GM10266 (cell line): ENCODE data around the gene TUBB.

Source experiments
- DNase-seq: peaks from one replicate; pipeline ENCODE4 v3.0.0; 2012; ENCODE audit errors: extremely low spot score
- TF ChIP-seq, protein P1 (sequence below): IDR thresholded peaks from 2 replicates; pipeline ENCODE4 v1.5.1; 2012; ENCODE audit warnings: mild to moderate bottlenecking, low read depth; ENCODE audit not compliant: control insufficient read depth, insufficient read depth; ENCODE audit errors: missing control alignments

The TUBB gene

DNA sequence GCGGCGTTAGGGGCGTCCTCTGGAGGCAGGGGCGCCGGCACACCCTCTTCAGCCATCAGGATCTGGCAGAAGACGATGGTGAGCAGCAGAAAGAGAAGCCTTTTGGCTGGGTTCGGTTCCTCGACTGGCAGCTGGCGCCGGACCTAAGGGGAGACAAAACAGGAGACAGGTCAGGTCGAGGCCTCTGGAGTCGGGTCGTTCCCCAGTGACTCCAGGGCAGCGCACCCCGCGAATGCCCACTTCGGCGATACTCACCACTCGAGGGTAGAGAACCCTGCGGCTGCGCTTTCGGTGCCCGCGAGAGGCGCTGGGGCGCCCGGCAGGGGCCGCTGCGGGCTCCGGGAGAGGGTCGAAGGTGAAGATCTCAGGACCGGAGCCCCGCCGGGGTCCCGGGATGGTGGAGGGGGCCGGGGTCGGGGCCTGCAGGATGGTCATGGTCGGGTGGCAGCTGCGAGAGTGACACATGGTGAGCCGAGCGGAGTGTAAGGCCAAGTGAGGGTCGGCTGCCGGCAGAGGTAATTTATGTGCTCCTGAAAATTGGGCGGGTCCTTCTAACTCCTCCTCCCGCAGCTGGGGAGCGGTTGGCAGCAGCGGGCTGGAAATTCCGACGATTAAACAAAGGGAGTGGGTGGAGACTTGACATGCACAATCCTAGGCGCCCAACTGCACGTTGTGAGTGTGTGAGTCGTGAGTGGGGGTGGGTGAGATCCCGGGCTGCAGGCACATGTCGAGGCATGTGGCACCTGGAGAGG, 24.1 kb downstream of the TUBB start, which contains the start of gene IER3:
Gene IER3 (minus strand): TSS at position 494 of the 752 bp plus-strand sequence. CDS start 29 bp downstream, at position 465.
- DNase-seq, result peak; percentile 81
- TF ChIP-seq, protein P1, sequence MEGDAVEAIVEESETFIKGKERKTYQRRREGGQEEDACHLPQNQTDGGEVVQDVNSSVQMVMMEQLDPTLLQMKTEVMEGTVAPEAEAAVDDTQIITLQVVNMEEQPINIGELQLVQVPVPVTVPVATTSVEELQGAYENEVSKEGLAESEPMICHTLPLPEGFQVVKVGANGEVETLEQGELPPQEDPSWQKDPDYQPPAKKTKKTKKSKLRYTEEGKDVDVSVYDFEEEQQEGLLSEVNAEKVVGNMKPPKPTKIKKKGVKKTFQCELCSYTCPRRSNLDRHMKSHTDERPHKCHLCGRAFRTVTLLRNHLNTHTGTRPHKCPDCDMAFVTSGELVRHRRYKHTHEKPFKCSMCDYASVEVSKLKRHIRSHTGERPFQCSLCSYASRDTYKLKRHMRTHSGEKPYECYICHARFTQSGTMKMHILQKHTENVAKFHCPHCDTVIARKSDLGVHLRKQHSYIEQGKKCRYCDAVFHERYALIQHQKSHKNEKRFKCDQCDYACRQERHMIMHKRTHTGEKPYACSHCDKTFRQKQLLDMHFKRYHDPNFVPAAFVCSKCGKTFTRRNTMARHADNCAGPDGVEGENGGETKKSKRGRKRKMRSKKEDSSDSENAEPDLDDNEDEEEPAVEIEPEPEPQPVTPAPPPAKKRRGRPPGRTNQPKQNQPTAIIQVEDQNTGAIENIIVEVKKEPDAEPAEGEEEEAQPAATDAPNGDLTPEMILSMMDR, result peak; percentile 72

DNA sequence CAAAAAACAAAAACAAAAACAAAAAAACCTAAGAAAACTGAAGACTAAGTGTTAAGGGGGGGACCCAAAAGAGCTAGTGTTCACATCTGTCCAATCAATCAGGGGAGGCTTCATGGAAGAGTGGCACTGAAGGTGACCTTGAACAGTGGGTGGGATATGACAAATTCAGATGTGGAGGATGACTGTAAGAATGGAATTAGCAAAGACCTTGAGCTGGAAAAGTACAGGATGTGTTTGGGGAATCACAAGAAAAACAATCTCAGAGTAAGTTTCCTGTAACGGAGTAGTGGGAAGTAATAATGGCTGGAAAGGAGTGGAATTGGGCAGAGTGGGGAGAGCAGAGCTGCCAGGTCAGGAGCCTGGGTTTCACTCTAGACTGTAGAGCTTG, 27.1 kb downstream of the TUBB start:
- TF ChIP-seq, protein P1, result no peak
- no peak for DNase-seq

DNA sequence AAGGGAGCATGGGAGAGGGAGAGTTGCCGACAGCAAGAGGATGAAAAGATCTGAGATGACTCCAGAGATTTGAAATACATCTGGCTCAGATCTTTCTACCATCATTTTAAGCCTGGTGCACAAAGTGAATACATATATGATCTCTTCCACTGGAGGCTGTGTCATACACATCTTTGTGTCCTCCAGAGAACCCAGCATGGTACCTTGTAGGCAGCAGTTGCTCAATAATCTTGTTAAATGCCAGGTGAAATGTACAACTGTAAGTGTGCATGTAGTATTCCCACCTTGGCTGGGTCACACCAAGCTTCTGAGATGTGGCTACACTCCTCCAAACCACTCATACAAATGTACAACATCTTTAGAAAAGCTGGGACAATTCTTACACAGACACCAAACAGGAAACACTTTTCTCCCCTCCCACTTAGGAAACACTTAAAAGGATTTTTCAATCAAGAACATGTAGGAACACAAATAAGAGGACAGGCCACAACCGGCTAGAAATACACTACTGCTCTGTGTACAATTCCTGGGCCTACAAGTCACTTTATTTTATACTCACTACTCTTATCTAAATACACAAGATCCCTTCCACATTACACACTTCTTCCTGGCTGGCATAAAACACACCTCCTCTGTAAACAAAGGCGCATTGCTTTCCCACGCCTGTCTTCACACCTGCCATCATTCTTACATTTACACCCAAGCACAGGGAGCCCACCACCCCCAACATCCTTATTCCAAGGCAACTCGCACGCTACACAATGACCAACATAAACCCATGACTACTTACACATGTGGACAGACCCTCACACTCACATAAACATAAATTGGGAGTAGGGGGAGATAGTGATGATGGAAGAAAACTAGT, 28.0 kb downstream of the TUBB start:
- TF ChIP-seq, protein P1, result no peak
- no peak for DNase-seq

DNA sequence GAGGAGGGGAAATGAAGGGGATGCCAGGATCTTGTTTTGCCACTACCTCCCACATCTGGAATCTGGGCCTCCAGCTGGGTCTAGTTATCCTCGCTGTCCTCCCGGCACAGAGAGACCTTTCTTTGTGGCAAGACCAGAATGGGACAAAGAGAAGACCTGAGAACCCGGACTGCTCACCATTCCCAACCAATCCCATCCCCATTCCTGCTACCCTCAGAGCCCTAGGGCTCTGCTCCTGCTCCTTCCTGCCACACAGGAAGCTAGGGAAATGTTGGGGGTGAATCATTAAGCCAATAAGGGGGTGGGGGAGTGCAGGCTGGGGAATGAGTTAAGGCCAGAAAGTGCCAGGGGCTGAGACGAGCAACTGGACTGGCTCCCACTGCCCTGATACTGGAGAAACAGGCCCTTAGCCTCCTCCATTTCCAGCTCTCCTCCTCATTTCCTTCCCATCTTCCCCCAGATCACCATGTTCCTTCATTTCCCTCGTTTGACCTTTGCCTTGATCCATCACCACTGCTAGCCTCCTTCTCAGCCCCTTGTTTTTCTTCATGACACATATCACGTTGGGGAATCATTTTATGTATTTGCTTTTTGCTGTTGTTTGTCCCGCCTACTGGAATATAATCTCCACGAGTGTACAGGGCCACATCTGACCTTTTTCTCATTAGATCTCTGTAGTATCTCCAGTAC, 28.8 kb downstream of the TUBB start:
- TF ChIP-seq, protein P1, result no peak
- no peak for DNase-seq

DNA sequence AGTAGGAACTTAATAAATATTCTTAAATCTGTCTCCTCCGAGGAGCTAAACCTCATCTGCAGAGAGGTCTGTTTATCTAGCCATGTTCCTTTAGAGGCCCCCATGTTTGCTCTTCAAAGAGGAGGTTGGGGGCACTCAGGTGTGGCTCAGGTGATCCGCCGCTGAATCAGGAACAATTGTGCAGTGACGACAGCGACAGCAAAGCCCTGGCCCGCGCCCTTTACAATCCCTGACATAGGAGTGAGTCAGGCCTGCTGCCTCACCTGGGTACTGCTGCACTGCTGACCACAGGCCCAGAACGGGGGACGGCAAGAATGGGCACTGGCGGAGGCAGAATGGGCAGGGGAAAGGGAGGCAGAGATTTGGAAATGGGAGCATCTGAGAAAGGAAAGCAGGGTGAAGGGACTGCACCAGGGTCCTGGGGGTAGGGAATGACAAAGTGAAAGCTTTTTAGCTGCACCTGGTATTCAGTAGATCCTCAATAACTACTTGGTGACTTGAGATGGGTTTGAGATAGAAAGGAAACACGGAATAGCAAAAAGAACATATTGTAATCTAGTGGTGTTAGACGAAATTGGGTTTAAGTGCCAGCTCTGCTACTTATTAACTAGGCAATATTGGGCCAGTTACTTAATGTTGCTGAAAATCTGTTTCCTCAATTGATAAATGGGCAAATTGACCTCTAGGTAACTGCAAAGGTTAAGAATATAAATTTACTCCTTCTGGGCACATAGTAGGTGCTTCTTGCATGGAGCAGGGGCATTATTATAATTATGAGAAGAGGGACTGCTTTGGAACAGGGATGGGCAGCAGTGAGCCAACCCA, 29.6 kb downstream of the TUBB start:
- TF ChIP-seq, protein P1, result no peak
- DNase-seq, result no peak

DNA sequence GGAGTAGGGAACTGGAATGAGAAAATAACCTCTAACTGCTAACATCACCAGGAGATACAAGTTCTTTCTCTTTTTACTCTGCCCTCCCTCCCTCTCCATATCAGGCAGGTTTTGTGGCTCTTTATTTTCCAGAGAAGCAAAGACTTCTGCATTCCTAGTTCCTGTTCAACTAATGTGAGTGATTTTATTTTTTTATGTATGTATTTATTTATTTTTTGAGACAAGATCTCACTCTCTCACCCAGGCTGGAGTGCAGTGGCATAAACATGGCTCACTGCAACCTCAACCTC, 30.2 kb downstream of the TUBB start:
- TF ChIP-seq, protein P1, result no peak

More for the DNA sequence above, 30.2 kb downstream of the TUBB start:
- DNase-seq, result no peak
